DOHH2 (cell line): Measurements from ENCODE around the gene CRIP1.

ENCODE experiments used
- H3F3A ChIP-seq: fragments of 200-600 bp; sonication (generic), shearing (Covaris generic); 2 replicates; pipeline ENCODE4 v1.6.0; 2016; ENCODE audit warnings: antibody characterized with exemption, mild to moderate bottlenecking; ENCODE audit not compliant: control insufficient read depth, insufficient read depth
- H3K27ac ChIP-seq: fragments of 200-600 bp; sonication (generic); 2 replicates; pipeline ENCODE4 v1.5.1; 2014; ENCODE audit warnings: low read depth, mild to moderate bottlenecking, low read length, moderate library complexity
- H3K27me3 ChIP-seq: fragments of 200-600 bp; sonication (generic); 2 replicates; pipeline ENCODE4 v1.6.1; 2014; ENCODE audit warnings: mild to moderate bottlenecking, low read length, mixed read lengths; ENCODE audit not compliant: control insufficient read depth
- H3K36me3 ChIP-seq: fragments of 200-600 bp; sonication (generic); 2 replicates; pipeline ENCODE4 v1.6.1; 2014; ENCODE audit warnings: mild to moderate bottlenecking, low read length, moderate library complexity, mixed read lengths; ENCODE audit not compliant: control insufficient read depth
- H3K4me1 ChIP-seq: fragments of 200-600 bp; sonication (generic); 2 replicates; pipeline ENCODE4 v1.6.1; 2014; ENCODE audit warnings: mild to moderate bottlenecking, low read length, mixed read lengths; ENCODE audit not compliant: control insufficient read depth
- H3K4me2 ChIP-seq: fragments of 200-600 bp; sonication (generic); 2 replicates; pipeline ENCODE4 v1.6.0; 2014; ENCODE audit warnings: mild to moderate bottlenecking, low read length, moderate library complexity
- H3K4me3 ChIP-seq: fragments of 200-600 bp; sonication (generic); 2 replicates; pipeline ENCODE4 v1.5.1; 2014; ENCODE audit warnings: mild to moderate bottlenecking, low read length, mixed read lengths
- H3K79me2 ChIP-seq: fragments of 200-600 bp; sonication (generic); 2 replicates; pipeline ENCODE4 v1.6.1; 2014; ENCODE audit warnings: mild to moderate bottlenecking, low read length, mixed read lengths; ENCODE audit not compliant: control insufficient read depth
- H3K9me2 ChIP-seq: fragments of 200-600 bp; sonication (generic); replicated peaks from 2 replicates; pipeline ENCODE4 v1.6.1; 2014; ENCODE audit warnings: mild to moderate bottlenecking, low read length, mixed read lengths; ENCODE audit not compliant: control insufficient read depth
- H3K9me3 ChIP-seq: fragments of 200-600 bp; sonication (generic); 2 replicates; pipeline ENCODE4 v1.6.1; 2014; ENCODE audit warnings: antibody characterized with exemption, low read length, mixed read lengths; ENCODE audit not compliant: control insufficient read depth, insufficient read depth
- H4K20me1 ChIP-seq: fragments of 200-600 bp; sonication (generic); 2 replicates; pipeline ENCODE4 v1.6.0; 2014; ENCODE audit warnings: low read depth, mild to moderate bottlenecking, antibody characterized with exemption, low read length, moderate library complexity; ENCODE audit not compliant: control insufficient read depth, insufficient read depth
- CTCF ChIP-seq: fragments of 200-600 bp; sonication (generic); IDR thresholded peaks from one replicate; pipeline ENCODE4 v1.5.1; 2014; ENCODE audit warnings: antibody characterized with exemption, mild to moderate bottlenecking, low read depth, low read length; ENCODE audit not compliant: poor library complexity, severe bottlenecking
- EZH2phosphoT487 ChIP-seq: fragments of 200-600 bp; sonication (generic); IDR thresholded peaks from 2 replicates; pipeline ENCODE4 v1.6.1; 2017; ENCODE audit warnings: borderline replicate concordance, mild to moderate bottlenecking, antibody characterized with exemption, low read length, moderate library complexity, mixed read lengths

The CRIP1 gene

GRCh38 chr14:105488781-105489541 lies 2.3 kb downstream of the CRIP1 start:
- Histone ChIP-seq H3K9me3 (no peaks in the 10 kb centered on the region), H3K36me3 (peaks cover 9% of the 10 kb centered on the region), H3K4me3 (peak overlapping the region; percentile 89), H3K4me2 (peak overlapping the region; percentile 75), H4K20me1 (peaks cover 8% of the 10 kb centered on the region; the same call in 1 of the 2 replicates), H3K9me2 (no peaks in the 10 kb centered on the region), H3K4me1 (peaks cover 46% of the 10 kb centered on the region), H3K79me2 (peaks cover 9% of the 10 kb centered on the region), H3K27ac (peak overlapping the region; percentile 65; the same call in 1 of the 2 replicates), H3F3A (no peaks in the 10 kb centered on the region), H3K27me3 (peaks cover 40% of the 10 kb centered on the region)
- TF ChIP-seq EZH2phosphoT487: no peak
- TF ChIP-seq CTCF: no peak

GRCh38 chr14:105489542-105490266 lies 3.0 kb downstream of the CRIP1 start:
- Histone ChIP-seq H3K4me3 (peak overlapping the region; percentile 89), H3K9me2 (no peaks in the 10 kb centered on the region), H3K4me1 (peaks cover 46% of the 10 kb centered on the region), H3K4me2 (peak overlapping the region; percentile 75), H3F3A (no peaks in the 10 kb centered on the region), H3K9me3 (no peaks in the 10 kb centered on the region), H3K27me3 (peaks cover 33% of the 10 kb centered on the region), H3K36me3 (peaks cover 9% of the 10 kb centered on the region), H4K20me1 (peaks cover 8% of the 10 kb centered on the region; the same call in 1 of the 2 replicates), H3K27ac (peak overlapping the region; percentile 65), H3K79me2 (peaks cover 9% of the 10 kb centered on the region)
- no peak for TF ChIP-seq EZH2phosphoT487
- peak; percentile 74 for TF ChIP-seq CTCF

- H3K79me2 ChIP-seq: peaks cover 9% of the 10 kb centered on the region
Observed at GRCh38 chr14:105490267-105490571, 3.5 kb downstream of the CRIP1 start.

More at GRCh38 chr14:105490267-105490571, 3.5 kb downstream of the CRIP1 start:
- peaks cover 8% of the 10 kb centered on the region; the same call in 1 of the 2 replicates for H4K20me1 ChIP-seq
- H3K4me3 ChIP-seq: peak overlapping the region; percentile 89
- peak overlapping the region; percentile 65 for H3K27ac ChIP-seq
- H3K9me3 ChIP-seq: no peaks in the 10 kb centered on the region
- peak overlapping the region; percentile 75 for H3K4me2 ChIP-seq
- peaks cover 9% of the 10 kb centered on the region for H3K36me3 ChIP-seq
- H3F3A ChIP-seq: no peaks in the 10 kb centered on the region
- peaks cover 28% of the 10 kb centered on the region for H3K27me3 ChIP-seq
- no peak for TF ChIP-seq EZH2phosphoT487
- TF ChIP-seq CTCF: no peak
- no peaks in the 10 kb centered on the region for H3K9me2 ChIP-seq
- H3K4me1 ChIP-seq: peaks cover 46% of the 10 kb centered on the region
